Stimulated activated CD4-positive, alpha-beta T cell treated with anti-CD3 and anti-CD28 coated beads, Interleukin-4, amount 100 ng/mL, for 4 hours (primary cell): ENCODE data around the gene SGCA.

Experiments used
- DNase-seq, 2 experiments: peaks; one replicate each; pipeline ENCODE4 v3.0.0-alpha.2; 2020

SGCA gene

DNA sequence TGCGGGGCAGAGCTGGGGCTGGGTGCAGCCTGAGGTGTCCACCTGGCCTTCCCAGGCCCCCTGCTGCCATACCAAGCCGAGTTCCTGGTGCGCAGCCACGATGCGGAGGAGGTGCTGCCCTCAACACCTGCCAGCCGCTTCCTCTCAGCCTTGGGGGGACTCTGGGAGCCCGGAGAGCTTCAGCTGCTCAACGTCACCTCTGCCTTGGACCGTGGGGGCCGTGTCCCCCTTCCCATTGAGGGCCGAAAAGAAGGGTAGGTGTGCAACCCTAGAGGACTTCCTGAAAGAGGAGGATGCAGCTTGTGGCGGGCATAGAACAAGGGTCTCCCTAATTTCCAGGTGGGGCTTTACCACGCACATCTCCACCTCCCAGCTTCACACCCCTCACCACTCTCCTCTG lies 2.5 kb downstream of the SGCA start:
- no peak for DNase-seq

DNA sequence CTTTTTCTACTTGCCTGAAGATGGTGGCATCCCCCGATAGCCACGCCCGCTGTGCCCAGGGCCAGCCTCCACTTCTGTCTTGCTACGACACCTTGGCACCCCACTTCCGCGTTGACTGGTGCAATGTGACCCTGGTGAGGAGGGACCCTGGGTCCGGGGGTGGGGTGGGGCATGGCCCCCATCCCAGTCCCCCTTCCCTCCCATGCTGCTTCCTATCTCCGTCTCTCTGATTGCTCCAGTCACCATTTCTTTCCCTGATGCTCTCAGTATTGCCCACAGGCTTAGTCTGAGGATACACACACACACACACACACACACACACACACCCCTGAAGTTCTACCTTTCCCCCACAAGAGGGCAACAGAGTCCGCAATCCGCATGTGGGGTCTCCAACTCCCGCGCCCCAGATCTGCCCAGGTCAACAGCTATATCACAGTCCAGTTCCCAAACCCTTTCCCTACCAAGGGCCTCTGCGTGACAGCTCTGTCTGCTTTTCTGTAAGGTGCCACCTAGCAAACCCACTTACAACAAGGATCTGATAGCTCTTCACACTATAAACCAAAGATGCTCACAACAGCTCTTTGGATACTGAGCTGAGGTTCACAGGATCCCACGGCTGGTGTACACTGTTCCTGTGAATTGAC lies 3.4 kb downstream of the SGCA start:
- peak; percentile 30 to 43 for DNase-seq

DNA sequence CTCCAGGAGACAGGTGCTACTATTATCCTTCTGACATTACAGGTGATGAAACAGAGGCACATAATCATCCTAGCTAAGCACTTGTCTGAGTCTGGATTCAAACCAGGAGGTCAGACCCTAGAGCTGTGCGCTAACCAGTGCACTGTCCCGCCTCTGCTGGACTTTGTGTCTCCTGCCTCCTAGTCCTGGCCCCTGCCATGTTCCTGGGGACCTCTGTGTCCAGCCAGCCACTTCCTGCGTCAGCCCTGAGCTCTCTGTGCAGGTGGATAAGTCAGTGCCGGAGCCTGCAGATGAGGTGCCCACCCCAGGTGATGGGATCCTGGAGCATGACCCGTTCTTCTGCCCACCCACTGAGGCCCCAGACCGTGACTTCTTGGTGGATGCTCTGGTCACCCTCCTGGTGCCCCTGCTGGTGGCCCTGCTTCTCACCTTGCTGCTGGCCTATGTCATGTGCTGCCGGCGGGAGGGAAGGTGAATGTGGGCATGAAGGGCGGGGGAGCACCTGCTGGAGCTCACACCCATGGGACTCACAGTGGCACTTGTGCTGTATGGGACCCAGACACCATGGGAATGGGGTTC lies 4.2 kb downstream of the SGCA start:
- DNase-seq, result no peak

DNA sequence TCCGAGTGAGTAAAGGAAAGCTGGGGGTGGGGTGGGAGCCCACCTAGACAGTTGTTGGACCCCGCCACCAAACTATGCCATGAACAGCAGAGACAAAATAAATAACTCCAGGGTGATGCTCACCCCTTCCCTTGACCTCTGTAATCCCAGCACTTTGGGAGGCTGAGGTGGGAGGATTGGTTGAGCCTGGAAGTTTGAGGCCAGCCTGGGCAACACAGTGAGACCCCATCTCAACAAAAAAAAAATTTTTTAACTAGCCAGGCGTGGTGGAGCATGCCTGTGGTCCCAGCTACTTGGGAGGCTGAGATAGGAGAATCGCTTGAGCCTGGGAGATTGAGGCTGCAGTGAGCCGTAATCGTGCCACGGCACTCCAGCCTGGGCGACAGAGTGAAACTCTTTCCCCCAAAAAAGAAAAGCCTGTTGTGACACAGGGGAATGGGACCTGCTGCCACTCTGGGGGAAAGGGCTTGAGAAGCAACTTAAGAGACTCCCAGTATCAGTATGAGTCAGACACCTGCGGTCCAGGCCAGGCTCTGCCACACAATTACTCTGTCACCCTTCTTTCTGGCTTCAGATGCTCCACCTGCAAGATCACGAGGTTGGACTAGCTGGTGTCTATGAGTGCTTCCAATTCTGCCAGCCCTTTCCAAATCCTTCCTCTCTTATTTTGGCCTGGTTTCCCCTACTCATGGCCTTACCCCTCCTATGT lies 5.0 kb downstream of the SGCA start:
- DNase-seq, result no peak

DNA sequence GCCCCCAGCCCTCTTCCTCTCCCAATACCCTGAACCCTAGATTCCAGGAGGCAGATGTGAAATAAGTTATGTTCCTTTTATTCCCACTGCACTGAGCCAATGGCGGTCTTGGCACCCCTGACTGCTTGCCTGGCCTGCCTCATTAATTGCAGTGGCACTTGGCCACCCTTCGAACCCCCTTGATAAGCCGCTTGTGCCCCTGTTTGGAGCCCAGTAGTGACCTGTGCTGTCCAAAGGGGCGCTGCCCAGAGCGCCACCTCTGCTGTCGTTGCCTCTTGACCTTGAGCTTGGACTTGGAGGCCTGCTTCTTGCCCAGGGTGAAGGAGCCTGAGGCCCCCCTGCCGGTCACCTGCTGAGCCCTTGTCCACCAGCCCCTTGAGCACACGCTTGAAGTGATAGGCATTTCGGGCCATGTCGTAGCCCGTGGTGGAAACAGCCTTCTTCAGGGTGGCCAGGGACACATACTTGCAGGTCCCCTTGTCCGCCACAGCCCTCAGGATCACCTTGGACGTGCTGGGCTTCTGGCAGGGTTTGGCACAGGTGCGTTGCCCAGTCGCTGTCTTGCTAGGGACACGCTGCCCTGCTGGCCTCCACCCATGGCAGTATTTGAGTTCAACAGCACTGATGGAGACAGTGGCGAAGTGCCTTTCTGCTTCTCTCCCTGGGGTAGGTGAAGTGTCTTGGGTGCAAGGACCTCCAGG lies 5.7 kb downstream of the SGCA start:
- no peak for DNase-seq

DNA sequence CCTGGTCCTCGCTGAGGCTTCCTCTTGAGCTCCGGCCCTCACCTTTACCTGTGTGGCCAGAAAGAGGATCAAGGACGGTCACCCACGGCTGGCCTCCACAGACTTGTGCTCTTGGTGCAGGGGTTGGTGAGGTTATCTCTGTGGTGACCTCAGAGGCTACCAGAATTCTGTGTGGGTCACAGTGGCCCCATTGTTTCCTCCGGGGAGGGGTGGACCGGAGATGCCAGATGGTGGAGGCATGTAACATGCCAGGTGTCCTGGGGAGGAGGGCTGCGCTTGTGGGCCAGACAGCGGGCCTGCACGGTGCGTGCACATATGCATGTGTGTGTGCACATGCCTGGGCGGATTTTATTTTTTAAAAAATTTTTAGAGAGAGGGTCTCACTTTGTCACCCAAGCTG lies 6.3 kb downstream of the SGCA start:
- DNase-seq, result no peak

DNA sequence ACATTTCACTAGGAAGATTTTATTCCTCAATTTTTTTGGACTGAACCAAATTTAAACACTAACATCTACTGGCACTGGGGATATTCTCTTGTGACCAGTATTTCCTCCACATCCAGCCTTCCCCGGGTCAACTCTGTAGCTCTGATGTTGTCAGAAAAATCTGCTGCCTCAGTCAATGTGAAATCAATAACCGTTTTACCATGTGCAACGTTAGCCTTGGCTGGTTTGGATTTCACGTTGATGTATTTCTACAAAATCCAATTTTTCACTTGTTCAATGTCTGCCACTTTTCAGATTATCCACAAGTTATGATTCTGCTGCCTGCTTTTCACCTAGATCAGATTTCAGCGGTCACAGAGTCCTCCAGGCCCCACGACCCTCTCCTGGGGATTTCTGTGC lies 7.1 kb downstream of the SGCA start:
- DNase-seq, result no peak

DNA sequence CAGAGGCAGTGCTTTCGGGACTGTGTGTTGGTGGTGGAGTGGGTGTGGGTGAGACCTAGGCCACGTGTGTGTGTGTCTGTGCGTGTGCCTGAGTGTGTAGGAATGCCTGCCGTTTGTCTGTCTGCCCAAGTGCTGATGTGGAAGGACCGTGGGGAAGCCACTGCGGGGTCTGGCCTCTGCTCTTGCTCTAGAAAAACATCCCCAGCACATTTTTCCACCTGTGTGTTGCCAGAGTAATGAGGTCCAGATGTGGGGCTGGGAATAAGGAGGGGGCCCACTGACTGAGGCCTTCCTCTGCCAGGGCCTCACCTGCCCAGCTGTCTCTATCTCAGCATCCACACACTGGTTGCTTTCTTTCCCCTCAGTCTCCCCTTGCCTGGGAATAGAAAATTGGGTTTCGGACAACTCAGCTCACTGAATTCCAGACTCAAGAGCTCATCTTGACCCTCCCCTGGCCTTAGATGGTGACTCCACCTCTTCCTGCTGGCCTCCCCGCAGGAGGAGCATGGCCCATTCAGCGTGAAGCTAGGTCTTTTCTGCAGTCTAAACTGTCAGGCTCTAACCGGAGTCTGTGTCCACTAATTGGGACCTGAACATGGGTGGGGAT lies 7.6 kb downstream of the SGCA start:
- DNase-seq, result no peak

DNA sequence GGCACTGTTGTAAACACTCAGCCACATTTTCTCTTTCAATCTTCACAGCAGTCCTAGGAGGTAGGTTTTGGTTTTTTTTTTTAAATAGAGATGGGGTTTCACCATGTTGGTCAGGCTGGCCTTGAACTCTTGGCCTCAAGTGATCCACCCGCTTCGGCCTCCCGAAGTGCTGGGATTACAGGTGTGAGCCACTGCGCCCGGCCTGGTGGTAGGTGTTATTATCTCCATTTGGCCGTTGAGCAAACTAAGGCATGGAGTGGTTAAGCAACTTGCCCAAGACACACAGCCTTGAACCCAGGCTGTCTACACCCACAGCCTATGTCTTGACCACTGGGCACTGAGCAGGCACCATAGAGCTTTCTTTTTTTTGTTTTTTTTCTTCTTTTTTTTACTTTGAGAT lies 8.6 kb downstream of the SGCA start:
- DNase-seq, result no peak

DNA sequence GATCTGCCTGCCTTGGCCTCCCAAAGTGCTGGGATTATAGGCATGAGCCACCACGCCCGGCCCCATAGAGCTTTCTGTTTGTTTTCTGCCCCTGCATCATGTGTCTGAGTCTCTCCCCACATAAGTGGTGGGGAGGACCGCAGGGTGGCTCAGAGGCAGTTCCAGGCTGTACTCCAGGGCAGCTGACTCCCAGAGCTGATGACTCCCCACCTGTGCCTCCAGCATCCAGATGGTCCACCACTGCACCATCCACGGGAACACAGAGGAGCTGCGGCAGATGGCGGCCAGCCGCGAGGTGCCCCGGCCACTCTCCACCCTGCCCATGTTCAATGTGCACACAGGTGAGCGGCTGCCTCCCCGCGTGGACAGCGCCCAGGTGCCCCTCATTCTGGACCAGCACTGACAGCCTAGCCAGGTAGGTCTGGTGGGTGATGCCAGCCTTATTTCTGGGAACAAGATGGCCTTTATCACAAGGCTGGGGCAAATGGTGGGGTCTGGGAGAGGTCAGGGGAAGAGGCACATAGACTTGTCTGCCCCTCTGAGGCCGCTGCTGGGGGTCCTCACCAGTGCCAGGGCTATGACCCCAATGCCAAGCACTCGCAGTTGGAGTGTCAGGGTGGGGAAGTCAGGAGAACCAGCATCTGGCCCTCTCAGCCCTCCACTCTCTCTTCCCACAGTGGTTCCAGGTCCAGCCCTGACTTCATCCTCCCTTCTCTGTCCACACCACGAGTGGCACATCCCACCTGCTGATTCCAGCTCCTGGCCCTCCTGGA lies 9.4 kb downstream of the SGCA start:
- DNase-seq, result no peak

DNA sequence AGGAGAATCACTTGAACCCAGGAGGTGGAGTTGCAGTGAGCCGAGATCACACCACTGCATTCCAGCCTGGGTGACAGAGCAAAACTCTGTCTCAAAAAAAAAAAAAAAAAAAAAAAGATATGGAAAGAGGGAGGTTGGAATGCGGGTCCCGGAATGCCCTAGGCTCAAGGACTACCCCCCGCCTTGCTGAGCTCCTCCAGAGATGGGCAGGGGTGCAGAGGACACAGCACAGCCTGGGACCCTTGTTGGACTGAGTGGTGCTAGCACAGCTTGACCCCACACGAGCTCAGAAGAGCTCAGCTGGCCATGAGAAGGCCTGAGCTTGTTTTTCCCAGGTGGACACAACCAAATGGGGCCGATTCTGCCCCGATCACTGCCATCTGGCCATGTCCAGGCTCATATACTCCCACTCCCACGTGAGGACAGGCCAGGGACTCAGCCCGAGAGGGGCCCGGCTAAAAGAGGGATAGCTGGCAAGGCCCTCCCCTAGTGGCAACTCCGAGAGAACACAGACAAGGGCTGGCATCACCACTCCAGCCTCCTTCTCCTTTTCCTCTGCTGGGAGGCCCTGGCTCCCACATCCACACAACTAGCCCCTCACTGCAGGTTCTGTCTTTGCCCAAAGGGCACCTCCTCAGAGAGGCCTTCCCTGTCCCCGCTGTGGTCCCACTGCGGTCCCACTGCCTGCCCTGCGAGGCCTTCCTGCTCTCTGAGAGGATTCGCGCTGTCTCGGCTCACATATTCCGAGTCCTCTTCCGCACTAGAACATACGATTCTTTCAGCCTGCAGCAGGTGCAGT lies 11.0 kb downstream of the SGCA start:
- DNase-seq, result no peak

DNA sequence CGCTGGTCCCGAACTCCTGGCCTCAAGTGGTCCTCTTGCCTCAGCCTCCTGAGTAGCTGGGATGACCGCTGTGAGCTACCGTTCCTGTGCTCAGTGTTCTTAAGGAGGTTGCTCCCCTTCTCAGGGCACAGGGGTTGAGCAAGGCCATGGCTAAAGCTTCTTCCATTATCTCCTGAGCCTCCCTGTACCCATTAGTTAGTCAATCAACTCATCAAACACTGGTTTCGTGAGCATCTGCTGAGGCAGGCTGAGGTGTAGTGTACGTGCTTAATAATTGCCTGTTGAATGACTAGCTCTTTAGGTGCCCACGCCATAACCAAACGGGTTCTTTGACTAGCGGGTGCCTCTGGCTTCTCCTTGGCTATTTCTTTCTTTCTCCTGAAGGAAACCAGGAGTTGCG lies 11.7 kb downstream of the SGCA start:
- no peak for DNase-seq

DNA sequence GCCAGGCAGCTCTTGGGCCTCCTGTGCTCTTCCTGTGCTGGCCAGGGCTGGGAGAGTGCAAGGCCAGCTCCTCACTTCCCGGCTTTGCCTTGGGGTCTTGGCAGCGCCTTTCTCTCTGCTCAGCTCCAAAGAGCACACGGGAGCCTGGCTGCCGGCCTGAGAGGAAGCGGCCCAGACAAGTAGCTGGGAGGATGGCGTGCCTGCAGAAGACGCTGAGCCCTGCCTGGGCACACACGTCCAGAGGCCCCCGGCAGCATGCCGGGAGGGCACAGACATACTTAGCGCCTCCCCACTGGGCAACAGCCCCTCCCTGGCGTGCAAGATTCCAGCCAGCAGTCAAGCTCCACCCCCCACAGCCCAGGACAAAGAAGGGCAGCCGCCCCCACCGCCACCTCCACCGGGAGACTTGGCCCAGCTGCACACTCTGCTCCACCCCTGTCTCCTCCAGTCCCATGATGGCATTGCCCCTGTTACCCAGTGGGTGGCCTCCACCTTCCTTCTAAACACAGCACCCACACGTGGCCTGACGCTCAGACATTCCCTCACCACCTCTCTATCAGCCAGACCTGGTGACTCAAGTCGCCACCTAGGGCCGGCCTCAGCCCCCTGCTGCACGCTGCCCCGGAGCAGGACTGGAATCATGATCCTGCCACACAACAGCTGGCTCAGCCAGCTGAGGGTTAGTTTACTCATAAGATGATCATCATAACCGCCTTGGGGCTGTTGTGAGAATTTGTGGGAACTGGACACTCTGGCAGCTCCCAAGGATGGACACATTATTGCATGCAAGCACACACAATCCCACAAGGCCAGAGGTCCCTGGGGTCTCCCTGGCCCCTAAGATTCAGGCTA lies 12.4 kb downstream of the SGCA start:
- DNase-seq, result peak; percentile 31 to 37

DNA sequence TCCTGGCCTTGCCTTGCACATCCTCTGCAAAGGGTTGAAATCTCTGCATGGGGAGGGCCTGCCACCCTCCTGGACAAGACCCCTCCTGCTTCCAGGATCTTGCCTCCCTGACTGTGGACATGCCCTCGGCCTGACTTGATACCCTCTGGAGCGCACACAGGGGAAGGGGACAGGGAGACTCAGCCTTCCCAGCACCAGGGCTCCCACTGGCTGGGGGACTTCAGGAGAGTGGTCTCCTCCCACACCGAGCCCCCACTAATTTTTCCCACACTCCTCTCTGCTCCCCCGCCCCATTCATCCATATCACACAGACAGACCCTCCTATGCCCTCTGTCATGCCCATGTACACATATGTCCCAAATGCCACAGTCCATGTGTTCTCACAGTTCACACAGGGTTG lies 14.3 kb downstream of the SGCA start:
- DNase-seq, result no peak

DNA sequence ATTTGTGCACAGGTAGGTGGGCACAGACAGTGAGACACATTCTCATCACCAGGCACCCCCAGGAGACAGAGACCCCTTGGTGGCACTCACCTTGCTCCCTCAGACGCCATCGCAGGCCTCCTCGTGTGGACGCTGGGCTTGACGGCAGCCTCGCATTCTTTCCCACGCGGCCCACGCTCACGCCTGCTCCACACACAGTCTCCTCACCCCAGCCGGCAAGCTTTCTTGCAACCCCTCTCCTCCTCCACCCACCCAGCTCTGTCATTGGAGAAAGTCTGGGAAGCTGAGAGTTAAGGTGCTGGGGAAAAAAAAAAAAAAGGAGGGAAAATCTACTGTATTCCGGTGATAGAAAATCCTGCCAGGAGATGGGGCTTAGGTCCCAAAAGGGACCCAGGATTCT lies 14.8 kb downstream of the SGCA start:
- DNase-seq, result no peak

DNA sequence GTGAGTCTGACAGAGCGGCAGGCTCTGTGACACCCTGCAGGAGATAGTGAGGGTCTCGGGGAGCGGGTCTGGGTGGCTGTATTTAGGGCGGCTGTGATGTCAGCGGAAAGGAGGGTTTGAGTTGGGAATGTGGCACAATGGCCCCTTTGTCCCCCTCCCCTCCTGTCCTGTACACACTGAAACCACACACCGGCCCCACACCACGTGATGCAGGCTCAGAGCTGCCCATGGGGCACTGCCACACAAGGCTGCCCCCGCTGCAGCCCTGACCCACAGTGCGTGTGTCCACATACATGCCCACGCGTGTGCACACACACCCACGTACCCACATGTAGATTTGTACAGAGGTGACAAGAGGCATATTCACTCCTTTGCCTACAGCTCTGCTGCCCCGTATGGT lies 15.3 kb downstream of the SGCA start:
- no peak for DNase-seq

DNA sequence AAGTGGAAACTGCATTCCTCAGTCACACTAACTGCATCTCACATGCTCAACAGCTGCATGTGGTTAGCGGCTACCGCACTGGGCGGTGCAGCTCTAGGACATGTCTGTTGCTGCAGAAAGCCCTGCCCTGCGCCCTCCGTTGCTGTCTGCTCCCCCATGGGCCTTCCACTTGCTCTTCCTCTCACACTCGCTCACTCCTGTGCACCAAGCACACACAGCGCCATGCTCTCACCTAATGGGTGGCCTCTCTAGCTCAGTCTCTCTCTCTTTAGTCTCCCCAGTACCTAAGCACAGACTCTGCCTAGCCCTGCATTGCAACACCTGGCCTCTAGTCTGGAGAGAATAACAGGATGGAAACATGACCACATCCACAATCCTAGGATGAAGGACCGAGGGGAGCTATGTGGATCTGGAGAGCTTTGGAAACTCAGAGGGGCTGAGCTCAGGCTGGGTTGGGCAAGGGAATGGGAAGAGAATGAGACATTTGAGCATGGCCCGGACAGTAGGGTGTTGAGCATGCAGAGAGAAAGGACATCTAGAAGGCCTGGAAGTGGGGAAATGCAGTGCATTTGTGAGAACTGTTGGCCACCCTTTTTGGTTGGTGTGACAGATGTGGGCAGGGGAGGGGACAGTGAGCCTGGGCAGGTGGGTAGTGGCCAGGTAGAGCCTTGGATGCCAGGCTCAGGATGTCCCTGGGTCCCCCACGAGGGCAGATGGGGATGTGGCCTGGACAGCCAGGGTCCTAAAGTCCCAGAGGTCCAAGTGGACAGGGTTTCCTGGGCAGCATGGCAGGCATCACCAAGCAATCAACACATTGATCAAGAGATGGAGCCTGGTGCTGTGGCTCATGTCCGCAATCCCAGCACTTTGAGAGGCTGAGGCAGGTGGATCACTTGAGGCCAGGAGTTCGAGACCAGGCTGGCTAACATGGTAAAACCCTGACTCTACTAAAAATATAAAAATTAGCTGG lies 16.1 kb downstream of the SGCA start:
- no peak for DNase-seq

DNA sequence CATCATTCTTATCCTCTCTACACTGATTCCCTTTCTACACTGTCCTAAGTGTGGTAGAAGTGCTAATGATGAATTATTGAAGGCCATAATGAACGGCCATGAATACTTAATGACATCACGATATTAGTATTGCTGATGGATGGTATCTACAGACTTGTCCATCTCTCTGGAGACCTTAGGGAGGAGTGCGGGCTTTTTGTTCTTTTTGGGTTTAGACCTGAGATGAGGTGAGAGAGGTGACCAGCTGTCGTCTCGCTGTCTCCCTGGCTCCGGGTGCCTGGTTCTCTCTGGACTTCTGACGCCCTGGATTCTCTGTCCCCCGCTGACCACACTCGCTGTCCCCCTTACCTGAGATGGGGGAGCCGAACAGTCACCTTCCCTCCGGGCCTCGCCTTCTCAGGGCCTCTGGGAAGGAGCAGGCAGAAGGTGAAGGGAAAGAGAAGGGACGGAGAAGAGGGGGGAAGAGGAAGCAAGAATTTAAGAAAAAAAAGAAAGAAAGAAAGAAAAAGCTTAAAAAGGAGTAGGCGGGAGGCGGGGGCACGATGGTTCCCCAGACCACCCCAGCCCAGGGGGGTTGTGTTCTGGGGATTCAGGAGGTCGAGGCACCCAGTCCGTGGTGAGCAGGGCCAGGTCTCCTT lies 17.1 kb downstream of the SGCA start:
- no peak for DNase-seq

DNA sequence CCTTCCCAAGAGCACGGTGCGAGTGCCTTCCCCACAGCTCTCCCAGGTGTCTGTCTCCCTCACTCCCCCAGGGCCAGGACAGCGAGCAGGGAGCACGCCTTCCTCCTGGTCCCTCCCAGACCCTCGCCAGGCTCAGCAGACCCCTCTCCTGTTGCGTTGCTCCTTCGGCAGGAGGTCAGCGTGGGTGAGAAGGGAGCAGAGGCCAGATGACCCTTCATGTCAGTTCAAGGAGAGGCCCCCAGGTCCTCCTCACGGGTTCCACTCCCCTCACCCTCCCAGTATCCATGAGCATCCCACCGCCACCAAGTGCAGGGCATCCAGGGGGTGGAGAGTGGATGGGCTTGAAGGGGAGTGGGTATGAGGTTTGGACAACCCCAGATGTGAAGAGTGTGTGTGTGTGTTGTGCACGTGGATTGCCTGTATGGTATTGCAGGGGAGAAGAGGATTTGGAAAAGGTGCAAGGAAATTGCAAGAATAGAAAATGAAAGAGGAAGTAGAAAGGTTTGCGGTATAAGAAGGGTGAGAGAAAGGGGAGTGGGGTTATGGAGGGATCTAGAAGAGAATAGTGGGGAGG lies 17.7 kb downstream of the SGCA start:
- DNase-seq, result no peak
